ENCODE data around the gene BLVRB. TPM values are rescaled to one million over a fixed set of nuclear protein-coding genes. Genes with fewer than 3 reads are reported as not detected.
"Not testable (repeated sequence)": the region's sequence is repeated elsewhere in the genome, so short reads cannot be mapped to it uniquely, and the experiment has no call there.

The BLVRB gene
- total RNA-seq, 1 experiment from 2014 or later, result 106 TPM

GRCh38 chr19:40466985-40467734, 1.6 kb upstream of the BLVRB start, which contains the start of gene SPTBN4:
TSS of gene SPTBN4 (plus strand) at chr19:40467001. CDS start at chr19:40472622, 5,621 bp downstream.
- Histone ChIP-seq H3K27me3 (replicated peaks) (peaks cover 13% of the 10 kb centered on the region), H3K9me3 (replicated peaks) (no peaks in the 10 kb centered on the region), H3K27ac (no peak within 1 kb of the TSS), H3K4me3 (peak within 1 kb of the TSS; percentile 52), H3K4me1 (replicated peaks) (peaks cover 26% of the 10 kb centered on the region), H3K36me3 (no peaks in the 10 kb centered on the region)
- DNase-seq (ENCODE audit: low read depth in 1 of 2, low spot score in 2 of 2), result no peak

DNA sequence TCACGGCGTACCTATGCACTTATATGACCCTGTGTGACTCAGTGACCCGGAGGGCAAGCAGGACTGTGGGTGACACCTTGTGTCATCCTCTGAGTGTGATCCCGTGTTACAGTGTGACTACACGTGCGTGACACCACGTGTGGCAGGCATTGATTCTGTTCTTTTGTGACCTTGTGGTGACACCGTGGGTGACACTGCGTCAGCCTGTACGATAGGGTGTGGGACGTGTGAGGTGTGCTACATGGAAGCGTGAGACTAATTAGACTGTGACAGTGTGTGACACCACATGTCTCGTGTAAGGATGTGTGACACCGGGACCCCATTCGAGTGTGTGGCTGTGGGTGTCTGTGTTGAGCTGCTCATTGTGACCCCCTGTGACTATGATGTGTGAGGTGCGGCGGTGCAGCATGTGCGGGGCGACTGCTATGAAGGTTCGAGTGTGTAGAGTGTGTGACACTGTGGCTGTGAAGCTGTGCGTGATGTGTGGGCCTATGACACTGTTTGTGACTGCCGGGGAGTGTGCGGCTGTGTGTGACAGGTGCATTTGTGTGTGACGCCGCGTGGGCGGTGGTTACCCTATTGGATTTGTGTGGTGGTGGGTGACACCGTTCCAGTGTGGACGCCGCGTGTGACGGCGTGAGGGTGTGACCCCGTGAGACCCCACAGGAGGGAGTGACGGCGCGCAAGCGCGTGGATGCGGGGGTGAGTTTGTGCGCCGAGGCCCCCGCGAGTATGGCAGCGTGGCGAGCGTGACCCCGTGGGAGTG, 857 bp upstream of the BLVRB start:
- Histone ChIP-seq H3K4me3 (peak overlapping the region; percentile 52), H3K9me3 (replicated peaks) (no peaks in the 10 kb centered on the region), H3K36me3 (no peaks in the 10 kb centered on the region), H3K4me1 (replicated peaks) (peaks cover 26% of the 10 kb centered on the region), H3K27me3 (replicated peaks) (peaks cover 13% of the 10 kb centered on the region), H3K27ac (no peak overlapping the region)
- DNase-seq (ENCODE audit: low read depth in 1 of 2, low spot score in 2 of 2), result no peak

DNA sequence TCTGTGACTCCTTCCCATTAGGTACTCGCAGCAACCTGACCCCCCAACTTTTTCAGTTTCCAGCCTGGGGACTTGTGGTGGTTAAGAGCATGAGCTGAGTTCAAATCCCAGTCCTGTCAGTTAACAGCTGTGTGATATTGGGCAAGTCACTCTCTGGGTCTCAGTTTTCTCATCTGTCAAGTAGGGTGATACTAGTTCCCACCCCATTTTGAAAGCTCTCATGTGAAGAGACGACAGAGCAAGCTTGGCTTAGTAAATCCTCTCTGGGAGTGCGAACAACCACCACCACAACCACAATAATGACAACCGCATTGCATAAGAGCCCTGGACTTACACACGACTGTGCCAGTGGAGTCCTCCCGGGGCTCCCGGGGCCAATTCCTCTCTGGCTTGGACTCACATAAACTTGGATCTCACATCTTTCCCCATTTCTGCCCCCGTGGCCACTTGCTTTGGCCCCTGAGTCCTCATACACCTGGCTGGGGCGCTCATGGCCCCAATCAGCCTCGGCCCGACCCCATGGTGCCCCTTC, 454 bp downstream of the BLVRB start:
- Histone ChIP-seq H3K9me3 (replicated peaks) (no peaks in the 10 kb centered on the region), H3K27ac (peak overlapping the region; percentile 27), H3K4me3 (peak overlapping the region; percentile 52), H3K4me1 (replicated peaks) (peaks cover 26% of the 10 kb centered on the region), H3K36me3 (no peaks in the 10 kb centered on the region), H3K27me3 (replicated peaks) (peaks cover 13% of the 10 kb centered on the region)
- no peak for DNase-seq (ENCODE audit: low read depth in 1 of 2, low spot score in 2 of 2)

DNA sequence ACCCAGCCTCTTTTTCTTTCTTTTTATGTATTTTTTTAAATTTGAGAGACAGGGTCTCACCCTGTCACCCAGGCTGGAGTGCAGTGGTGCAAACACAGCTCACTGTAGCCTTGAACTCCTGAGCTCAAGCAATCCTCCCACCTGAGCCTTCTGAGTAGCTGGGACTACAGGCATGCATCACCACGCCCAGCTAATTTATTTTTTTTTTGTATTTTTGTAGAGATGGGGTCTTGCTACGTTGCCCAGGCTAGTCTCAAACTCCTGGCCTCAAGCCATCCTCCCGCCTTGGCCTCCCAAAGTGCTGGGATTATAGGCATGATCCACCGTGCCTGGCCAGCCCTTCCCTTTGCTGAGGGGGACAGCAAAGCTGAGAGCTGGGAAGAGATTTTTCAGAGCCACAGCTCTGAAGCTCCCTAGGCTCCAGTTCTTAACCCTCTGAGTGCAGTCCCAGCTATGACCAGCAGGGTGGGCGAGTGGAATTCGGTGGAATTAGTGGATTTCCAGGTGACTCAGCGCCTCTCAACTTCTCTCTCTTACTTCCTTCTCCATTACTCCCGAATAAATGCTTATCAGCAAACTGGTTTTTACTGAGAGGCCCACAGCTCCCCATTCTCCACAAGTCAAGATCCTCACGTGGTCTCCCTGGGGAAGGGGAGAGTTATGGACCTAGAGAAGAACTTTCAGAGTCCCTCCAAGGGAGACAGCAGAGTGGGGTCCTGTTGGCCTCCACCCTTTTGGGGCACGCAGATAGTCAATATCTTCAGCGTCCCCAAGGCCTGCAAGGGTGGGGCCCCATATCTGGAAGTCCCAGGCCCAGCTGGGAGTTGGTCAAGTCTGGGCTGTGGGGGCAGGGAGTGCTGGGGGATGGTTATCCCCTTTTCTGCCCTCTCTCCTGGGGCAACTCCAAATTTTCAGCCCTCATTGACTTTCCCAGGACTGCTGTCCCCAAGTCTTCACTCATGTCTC, 1.2 kb downstream of the BLVRB start:
- peak; percentile 77 to 93 for DNase-seq (ENCODE audit: low read depth in 1 of 2, low spot score in 2 of 2)
- Histone ChIP-seq H3K27ac (peak overlapping the region; percentile 36), H3K4me1 (replicated peaks) (peaks cover 26% of the 10 kb centered on the region), H3K27me3 (replicated peaks) (peaks cover 13% of the 10 kb centered on the region), H3K4me3 (peak overlapping the region; percentile 52), H3K9me3 (replicated peaks) (no peaks in the 10 kb centered on the region), H3K36me3 (no peaks in the 10 kb centered on the region)

DNA sequence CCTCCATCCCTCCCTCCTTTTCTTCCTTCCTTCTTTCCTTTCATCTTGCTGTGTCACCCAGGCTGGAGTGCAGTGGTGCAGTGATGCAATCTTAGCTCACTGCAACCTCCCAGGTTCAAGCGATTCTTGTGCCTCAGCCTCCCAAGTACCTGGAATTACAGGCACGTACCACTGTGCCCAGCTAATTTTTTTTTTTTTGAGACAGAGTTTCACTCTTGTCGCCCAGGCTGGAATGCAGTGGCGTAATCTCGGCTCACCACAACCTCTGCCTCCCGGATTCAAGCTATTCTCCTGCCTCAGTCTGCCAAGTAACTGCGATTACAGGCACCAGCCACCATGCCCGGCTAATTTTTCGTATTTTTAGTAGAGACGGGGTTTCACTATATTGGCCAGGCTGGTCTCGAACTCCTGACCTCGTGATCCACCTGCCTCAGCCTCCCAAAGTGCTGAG, 1.9 kb downstream of the BLVRB start:
- H3K4me3 ChIP-seq; H3K9me3 ChIP-seq (replicated peaks); H3K36me3 ChIP-seq: not testable (repeated sequence)
- peak in 1 of 2 experiments; percentile 13 for DNase-seq (ENCODE audit: low read depth in 1 of 2, low spot score in 2 of 2)
- Histone ChIP-seq H3K27ac (peak overlapping the region; percentile 36; the same call in 1 of the 2 replicates), H3K4me1 (replicated peaks) (peaks cover 26% of the 10 kb centered on the region), H3K27me3 (replicated peaks) (peaks cover 13% of the 10 kb centered on the region)

DNA sequence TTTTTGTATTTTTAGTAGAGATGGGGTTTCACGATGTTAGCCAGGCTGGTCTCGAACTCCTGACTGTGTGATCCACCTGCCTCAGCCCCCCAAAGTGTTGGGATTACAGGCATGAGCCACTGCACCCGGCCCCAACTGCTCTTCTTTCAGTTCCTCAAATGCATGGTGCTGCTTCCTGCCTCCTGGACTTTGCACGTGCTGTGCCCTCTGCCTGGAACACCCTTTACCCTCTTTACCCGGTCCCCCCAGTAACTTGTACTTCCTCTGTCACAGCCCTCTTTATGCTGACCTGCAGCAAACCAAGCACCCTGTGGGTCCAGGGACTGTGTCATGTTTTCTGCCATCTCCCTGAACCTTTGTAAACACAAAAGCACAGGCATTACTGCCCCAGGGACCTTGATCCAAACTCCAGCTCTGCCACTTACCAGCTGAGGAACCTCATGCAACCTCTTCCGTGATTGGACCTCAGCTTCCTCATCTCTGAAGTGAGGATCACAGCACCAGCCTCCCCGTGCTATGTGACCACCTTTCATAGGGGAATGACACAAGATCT, 3.8 kb downstream of the BLVRB start:
- Histone ChIP-seq H3K27ac (no peak overlapping the region), H3K27me3 (replicated peaks) (peaks cover 5% of the 10 kb centered on the region), H3K36me3 (no peaks in the 10 kb centered on the region), H3K4me3 (no peak overlapping the region), H3K9me3 (replicated peaks) (no peaks in the 10 kb centered on the region), H3K4me1 (replicated peaks) (peaks cover 25% of the 10 kb centered on the region)
- no peak for DNase-seq (ENCODE audit: low read depth in 1 of 2, low spot score in 2 of 2)

DNA sequence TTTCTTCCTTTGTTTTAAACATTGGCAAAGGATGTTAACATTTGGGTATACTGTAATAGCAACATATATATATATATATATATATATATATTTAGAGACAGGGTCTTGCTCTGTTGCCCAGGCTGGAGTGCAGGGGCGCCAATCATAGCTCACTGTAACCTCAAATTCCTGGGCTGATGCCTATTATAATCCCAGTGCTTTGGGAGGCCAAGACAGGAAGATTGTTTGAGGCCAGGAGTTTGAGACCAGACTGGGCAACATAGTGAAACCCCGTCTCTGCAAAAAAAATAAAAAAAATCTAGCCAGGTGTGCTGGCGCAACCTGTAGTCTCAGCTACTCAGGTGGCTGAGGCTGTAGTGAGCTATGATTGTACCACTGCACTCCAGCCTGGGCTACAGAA, 5.4 kb downstream of the BLVRB start:
- Histone ChIP-seq H3K27me3 (replicated peaks) (no peaks in the 10 kb centered on the region), H3K36me3 (no peaks in the 10 kb centered on the region), H3K4me1 (replicated peaks) (peaks cover 15% of the 10 kb centered on the region), H3K9me3 (replicated peaks) (no peaks in the 10 kb centered on the region), H3K4me3 (no peak overlapping the region), H3K27ac (no peak overlapping the region)
- no peak for DNase-seq (ENCODE audit: low read depth in 1 of 2, low spot score in 2 of 2)

GRCh38 chr19:40458597-40458974, 7.0 kb downstream of the BLVRB start:
- Histone ChIP-seq H3K27me3 (replicated peaks) (no peaks in the 10 kb centered on the region), H3K36me3 (no peaks in the 10 kb centered on the region), H3K9me3 (replicated peaks) (no peaks in the 10 kb centered on the region), H3K4me1 (replicated peaks) (peaks cover under 1% of the 10 kb centered on the region), H3K4me3 (no peak overlapping the region), H3K27ac (no peak overlapping the region)
- no peak for DNase-seq (ENCODE audit: low read depth in 1 of 2, low spot score in 2 of 2)

GRCh38 chr19:40457953-40458596, 7.5 kb downstream of the BLVRB start:
- H3K4me3 ChIP-seq, result no peak overlapping the region
- no peaks in the 10 kb centered on the region for H3K27me3 ChIP-seq (replicated peaks)
- H3K9me3 ChIP-seq (replicated peaks), result no peaks in the 10 kb centered on the region
- H3K27ac ChIP-seq, result no peak overlapping the region
- H3K36me3 ChIP-seq, result no peaks in the 10 kb centered on the region
- no peaks in the 10 kb centered on the region for H3K4me1 ChIP-seq (replicated peaks)
- no peak for DNase-seq (ENCODE audit: low read depth in 1 of 2, low spot score in 2 of 2)

DNA sequence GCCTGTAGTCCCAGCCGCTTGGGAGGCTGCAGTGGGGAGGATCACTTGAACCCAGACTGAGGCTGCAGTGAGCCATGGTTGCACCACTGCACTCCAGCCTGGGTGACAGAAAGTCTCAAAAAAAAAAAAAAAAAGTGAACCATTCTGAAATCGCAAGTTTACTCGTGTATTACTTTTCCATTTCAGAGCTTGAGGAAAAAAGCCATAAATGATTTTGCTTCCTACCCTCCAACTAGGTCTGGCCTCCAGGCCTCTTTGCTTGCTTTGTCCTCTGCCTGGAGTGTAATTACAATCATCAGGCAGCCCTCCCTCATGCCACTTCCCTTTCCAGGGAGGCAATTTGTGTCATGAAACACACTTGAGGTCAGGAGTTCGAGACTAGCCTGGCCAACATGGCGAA, 8.5 kb downstream of the BLVRB start:
- no peaks in the 10 kb centered on the region for H3K4me1 ChIP-seq (replicated peaks)

DNA sequence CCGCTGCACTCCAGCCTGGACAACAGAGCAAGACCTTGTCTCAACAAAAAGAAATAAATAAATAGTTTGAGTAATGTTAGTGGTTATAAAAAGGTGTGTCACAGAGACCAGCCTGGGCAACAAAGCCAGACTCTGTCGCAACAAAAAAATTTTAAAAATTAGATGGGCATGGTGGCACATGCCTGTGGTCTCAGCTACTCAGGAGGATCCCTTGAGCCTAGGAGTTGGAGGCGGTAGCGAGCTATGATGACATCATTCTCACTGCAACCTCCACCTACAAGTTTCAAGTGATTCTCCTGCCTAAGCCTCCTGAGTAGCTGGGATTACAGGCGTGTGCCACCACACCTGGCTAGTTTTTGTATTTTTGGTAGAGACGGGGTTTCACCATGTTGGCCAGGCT, 11.6 kb downstream of the BLVRB start:
- not testable (repeated sequence) for H3K4me3 ChIP-seq; H3K27ac ChIP-seq; H3K36me3 ChIP-seq; DNase-seq (ENCODE audit: low read depth in 1 of 2, low spot score in 2 of 2); H3K27me3 ChIP-seq (replicated peaks); H3K4me1 ChIP-seq (replicated peaks); H3K9me3 ChIP-seq (replicated peaks)

More for the DNA sequence above, 8.5 kb downstream of the BLVRB start:
- Histone ChIP-seq H3K27ac (no peak overlapping the region), H3K9me3 (replicated peaks) (no peaks in the 10 kb centered on the region), H3K36me3 (no peaks in the 10 kb centered on the region), H3K27me3 (replicated peaks) (no peaks in the 10 kb centered on the region), H3K4me3 (no peak overlapping the region)
- no peak for DNase-seq (ENCODE audit: low read depth in 1 of 2, low spot score in 2 of 2)

DNA sequence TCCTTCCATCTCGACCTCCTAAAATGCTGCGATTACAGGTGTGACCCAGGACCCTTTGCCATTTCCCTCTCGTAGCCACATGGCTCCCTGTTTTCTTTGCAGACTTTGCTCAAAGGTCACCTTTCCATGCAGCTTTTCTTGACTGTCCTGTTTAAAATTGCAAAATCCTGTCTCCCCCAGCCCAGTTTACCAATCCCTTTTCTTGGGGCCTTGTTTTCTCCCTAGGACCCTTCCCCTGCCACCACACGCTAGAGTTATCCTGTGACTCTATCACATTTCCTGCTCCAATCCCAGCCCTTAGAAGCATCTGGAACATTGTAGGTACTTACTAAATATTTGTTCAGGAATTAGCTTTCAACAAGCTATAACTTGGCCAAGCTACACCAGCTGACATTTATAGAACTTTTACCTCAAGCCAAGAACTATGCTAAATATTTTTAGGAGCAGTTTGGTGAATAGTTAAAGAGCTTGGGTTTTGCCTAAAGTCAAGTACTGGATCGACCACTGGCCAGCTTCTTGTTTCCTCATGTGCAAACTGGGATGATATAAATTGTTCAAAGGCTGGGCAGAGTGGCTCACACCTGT, 12.3 kb downstream of the BLVRB start:
- H3K36me3 ChIP-seq, result 0 out of 2 replicates have a peak, but pooled peaks cover 3% of the 10 kb centered on the region
- DNase-seq (ENCODE audit: low read depth in 1 of 2, low spot score in 2 of 2), result no peak
- no peak overlapping the region for H3K4me3 ChIP-seq
- H3K4me1 ChIP-seq (replicated peaks), result no peaks in the 10 kb centered on the region
- H3K27ac ChIP-seq, result no peak overlapping the region
- no peaks in the 10 kb centered on the region for H3K27me3 ChIP-seq (replicated peaks)
- no peaks in the 10 kb centered on the region for H3K9me3 ChIP-seq (replicated peaks)

All from SJSA1 (cell line).